Measurements from ENCODE around the gene SPATA13.

GRCh38 chr13:24265453-24265852, 104.9 kb downstream of the SPATA13 start:
- TF ChIP-seq ASH2L (IDR thresholded peaks at IDR 0.05; ENCODE audit: borderline replicate concordance, low read depth), result no peak
- no peak for TF ChIP-seq CTCF (IDR thresholded peaks at IDR 0.05 in 2 of 3, conservative IDR thresholded peaks at IDR 0.05 in 1 of 3; ENCODE audit: control insufficient read depth in 2 of 3, extremely low read depth in 1 of 3, insufficient read depth in 1 of 3, low read depth in 3 of 3, low read length in 3 of 3)
- TF ChIP-seq PKNOX1 (IDR thresholded peaks at IDR 0.05), result no peak
- no peak for TF ChIP-seq MYB (IDR thresholded peaks at IDR 0.05; ENCODE audit: borderline replicate concordance, low read depth, low read length)
- no peak for TF ChIP-seq JUND (IDR thresholded peaks at IDR 0.05; ENCODE audit: low read depth, low read length)
- TF ChIP-seq YY1 (IDR thresholded peaks at IDR 0.05; ENCODE audit: low read depth, low read length), result no peak
- TF ChIP-seq REST (IDR thresholded peaks at IDR 0.05; ENCODE audit: low read depth, low read length), result no peak
- no peak for TF ChIP-seq PML (IDR thresholded peaks at IDR 0.05; ENCODE audit: low read length)
- TF ChIP-seq POLR2A (IDR thresholded peaks at IDR 0.05; ENCODE audit: low read depth, low read length), result no peak
- no peak for TF ChIP-seq USF2 (IDR thresholded peaks at IDR 0.05; ENCODE audit: borderline replicate concordance, low read depth, low read length)
- no peak for TF ChIP-seq ATF2 (IDR thresholded peaks at IDR 0.05; ENCODE audit: low read length)
- TF ChIP-seq FOXM1 (IDR thresholded peaks at IDR 0.05; ENCODE audit: low read depth, low read length), result no peak

Data from GM12878 (cell line).